Measurements from ENCODE around the gene CEMIP. TPM values are rescaled to one million over a fixed set of nuclear protein-coding genes. Genes with fewer than 3 reads are reported as not detected.

CEMIP gene
- total and polyA plus RNA-seq, 2 of the 13 experiments (the other 11 are each of a cell fraction or from before 2014, with no cell fraction given): 4.3 to 28.5 TPM

GRCh38 chr15:80895091-80895490, 115.9 kb downstream of the CEMIP start:
- Histone ChIP-seq H3K79me2 (ENCODE audit: insufficient read depth, low read length) (no peaks in the 10 kb centered on the region), H3K36me3 (replicated peaks in 1 of 2; ENCODE audit: control insufficient read depth in 1 of 2, insufficient read depth in 2 of 2, low read length in 2 of 2) (peaks cover 12 to 60% of the 10 kb centered on the region in 2 experiments), H4K20me1 (ENCODE audit: insufficient read depth, low read length) (no peaks in the 10 kb centered on the region), H3K4me3 (replicated peaks in 1 of 3; ENCODE audit: insufficient read depth in 1 of 3, low read depth in 2 of 3, low read length in 3 of 3) (no peak overlapping the region), H3K9ac (ENCODE audit: insufficient read depth, low read depth, low read length) (no peak overlapping the region), H3K27ac (ENCODE audit: extremely low read length, insufficient read depth, low read length) (no peak overlapping the region), H3K27me3 (ENCODE audit: control insufficient read depth in 1 of 2, insufficient read depth in 2 of 2, low read length in 2 of 2) (no peaks in the 10 kb centered on the region), H3K4me2 (ENCODE audit: low read depth, low read length) (no peak overlapping the region), H2AFZ (ENCODE audit: low read length) (no peak overlapping the region), H3K9me3 (ENCODE audit: low read length) (no peaks in the 10 kb centered on the region), H3K4me1 (ENCODE audit: insufficient read depth, low read length) (peaks cover 15% of the 10 kb centered on the region)
- in situ Hi-C loops (cut with HindIII; ENCODE audit: extremely low pct_ligation_motif_present, low pct_unique_long_range_greater_than_20kb) (no loop called here), intact Hi-C loops (cut with micrococcal nuclease; ENCODE audit: unreplicated experiment) (no loop called here)
- FAIRE-seq: no peak
- TF ChIP-seq KDM2A (CRISPR knock-in tag; IDR thresholded peaks at IDR 0.05; ENCODE audit: borderline replicate concordance, low read depth) (no peak), ZNF879 (CRISPR knock-in tag; IDR thresholded peaks at IDR 0.05) (no peak), U2AF1 (optimal IDR thresholded peaks at IDR 0.05; ENCODE audit: low read depth, low read length) (no peak), RBM39 (IDR thresholded peaks at IDR 0.05; ENCODE audit: low read depth, low read length, poor library complexity, severe bottlenecking) (no peak), ZNF777 (CRISPR knock-in tag; IDR thresholded peaks at IDR 0.05) (no peak), GATA4 (IDR thresholded peaks at IDR 0.05; ENCODE audit: borderline replicate concordance, low read depth) (no peak), GZF1 (CRISPR knock-in tag; IDR thresholded peaks at IDR 0.05) (no peak)
- no TSS peak for BruUV-seq (replicated peaks)
- no peak for DNase-seq (ENCODE audit: low spot score)
- no peak for ATAC-seq
- CTCF ChIA-PET (ENCODE audit: low intra/inter-chr PET ratio, low total read pairs): no interaction called here
- 100% methylated on average over 4 of the region's 7 CpGs for WGBS (ENCODE audit: low lambda C conversion rate)
- POLR2A ChIA-PET: no interaction called here

DNA sequence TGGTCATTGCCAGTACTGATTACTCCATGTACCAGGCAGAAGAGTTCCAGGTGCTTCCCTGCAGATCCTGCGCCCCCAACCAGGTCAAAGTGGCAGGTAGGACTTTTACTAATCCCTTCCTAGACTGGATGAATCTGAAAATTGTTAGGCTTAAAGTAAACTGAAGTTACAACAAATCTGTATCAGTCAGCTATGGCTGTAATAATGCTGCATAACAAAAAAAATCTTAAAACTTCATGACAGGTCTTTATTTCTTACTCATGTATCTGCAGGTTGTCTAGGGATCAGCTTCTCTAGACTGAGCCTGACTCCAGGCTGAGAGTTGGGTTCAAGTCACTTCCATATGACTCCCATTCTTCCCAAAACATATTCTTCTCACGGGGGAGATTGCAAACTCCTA, 116.8 kb downstream of the CEMIP start:
- H3K27me3 ChIP-seq (ENCODE audit: control insufficient read depth in 1 of 2, insufficient read depth in 2 of 2, low read length in 2 of 2): no peaks in the 10 kb centered on the region
- no TSS peak for BruUV-seq (replicated peaks)
- H3K9me3 ChIP-seq (ENCODE audit: low read length): no peaks in the 10 kb centered on the region
- H3K4me1 ChIP-seq (ENCODE audit: insufficient read depth, low read length): peaks cover 15% of the 10 kb centered on the region
- in situ Hi-C loops (cut with HindIII; ENCODE audit: extremely low pct_ligation_motif_present, low pct_unique_long_range_greater_than_20kb) (no loop called here), intact Hi-C loops (cut with micrococcal nuclease; ENCODE audit: unreplicated experiment) (no loop called here)
- 100% methylated on average over 1 of the region's 2 CpGs for WGBS (ENCODE audit: low lambda C conversion rate)
- TF ChIP-seq SRY (CRISPR knock-in tag; IDR thresholded peaks at IDR 0.05) (no peak), RBAK (CRISPR knock-in tag; IDR thresholded peaks at IDR 0.05) (peak; percentile 86), CHD4 (IDR thresholded peaks at IDR 0.05; ENCODE audit: borderline replicate concordance, low read length) (0 out of 2 replicates have a peak, but pooled peaks have one; percentile 32)
- no peak for ATAC-seq
- no peaks in the 10 kb centered on the region for H3K79me2 ChIP-seq (ENCODE audit: insufficient read depth, low read length)
- no peak overlapping the region for H3K9ac ChIP-seq (ENCODE audit: insufficient read depth, low read depth, low read length)
- no peaks in the 10 kb centered on the region for H4K20me1 ChIP-seq (ENCODE audit: insufficient read depth, low read length)
- no peak overlapping the region for H3K4me2 ChIP-seq (ENCODE audit: low read depth, low read length)
- DNase-seq (ENCODE audit: low spot score): no peak
- H3K36me3 ChIP-seq (replicated peaks in 1 of 2; ENCODE audit: control insufficient read depth in 1 of 2, insufficient read depth in 2 of 2, low read length in 2 of 2): peaks cover 14 to 54% of the 10 kb centered on the region in 2 experiments
- H2AFZ ChIP-seq (ENCODE audit: low read length): no peak overlapping the region
- ChIA-PET POLR2A (no interaction called here), CTCF (ENCODE audit: low intra/inter-chr PET ratio, low total read pairs) (no interaction called here)
- no peak for FAIRE-seq
- no peak overlapping the region for H3K27ac ChIP-seq (ENCODE audit: extremely low read length, insufficient read depth, low read length)
- no peak overlapping the region for H3K4me3 ChIP-seq (replicated peaks in 1 of 3; ENCODE audit: insufficient read depth in 1 of 3, low read depth in 2 of 3, low read length in 3 of 3)
